B cell (primary cell): ENCODE measurements around the gene ZBTB17. TPM values are rescaled to one million over a fixed set of nuclear protein-coding genes. Genes with fewer than 3 reads are reported as not detected.
A peak's percentile ranks its signal among the peaks of the same experiment; 100 is the strongest.

ENCODE experiments used
- ATAC-seq: fragments of 200-7000 bp; cut with Tn5 transposase; one replicate; pipeline ENCODE4 v1.10.0; 2021; ENCODE audit warnings: low read depth, mild to moderate bottlenecking, moderate number of reproducible peaks, moderate library complexity
- CTCF ChIA-PET: fragments of 350-600 bp; sonication (Branson Sonifier 250); formaldehyde crosslinking; loops from one replicate; lab custom pipeline; 2021; ENCODE audit warnings: antibody characterized with exemption, inconsistent platforms; lab: Charles Lee
- POLR2A ChIA-PET: fragments of 350-600 bp; sonication (Branson Sonifier 250); formaldehyde crosslinking; loops from one replicate; lab custom pipeline; 2021; ENCODE audit warnings: antibody characterized with exemption; lab: Charles Lee
- DNase-seq: peaks from one replicate; pipeline ENCODE4 v3.0.0; 2013
- H2AFZ ChIP-seq: 2 replicates; pipeline ENCODE4 v1.6.1; 2012; ENCODE audit warnings: mild to moderate bottlenecking, low read depth, low read length; ENCODE audit not compliant: insufficient read depth, poor library complexity, severe bottlenecking
- H3K27ac ChIP-seq, 2 donors: 1 replicate in 1 of 2; 2 replicates in 1 of 2; pipeline ENCODE4 v1.5.1; 2012 to 2013; ENCODE audit warnings: low read length in 2 of 2, mild to moderate bottlenecking in 2 of 2, moderate library complexity in 1 of 2
- H3K27me3 ChIP-seq, 4 experiments: fragments of 200-600 bp in 1 of 4; sonication (generic) in 1 of 4; replicated peaks in 1 of 4; 1 replicate in 2 of 4; 2 replicates in 2 of 4; pipeline versions ENCODE4 v1.6.1 to v1.7.0; 2013 to 2016; ENCODE audit warnings: low read length in 3 of 4, mild to moderate bottlenecking in 2 of 4, mixed read lengths in 1 of 4, moderate library complexity in 1 of 4; ENCODE audit not compliant: insufficient read depth in 4 of 4, control insufficient read depth in 3 of 4; ENCODE audit errors: control extremely low read depth in 1 of 4
- H3K36me3 ChIP-seq, 2 experiments: replicated peaks in 1 of 2; 1 replicate in 1 of 2; 2 replicates in 1 of 2; pipeline versions ENCODE4 v1.6.1 to v1.7.1; 2013; ENCODE audit warnings: low read length in 1 of 2; ENCODE audit not compliant: insufficient read depth in 2 of 2, control insufficient read depth in 1 of 2; ENCODE audit errors: control extremely low read depth in 1 of 2, extremely low read depth in 1 of 2
- H3K4me1 ChIP-seq, 2 donors: fragments of 200-600 bp in 1 of 2; sonication (generic) in 1 of 2; 1 replicate in 1 of 2; 2 replicates in 1 of 2; pipeline versions ENCODE4 v1.5.1 to v1.6.1; 2013 to 2017; ENCODE audit warnings: low read length in 2 of 2; ENCODE audit not compliant: control insufficient read depth in 2 of 2, insufficient read depth in 2 of 2
- H3K4me2 ChIP-seq: replicated peaks from 2 replicates; pipeline ENCODE3; 2012; ENCODE audit warnings: mild to moderate bottlenecking, low read depth, low read length; ENCODE audit not compliant: poor library complexity, severe bottlenecking
- H3K4me3 ChIP-seq, 5 experiments: fragments of 200-600 bp in 1 of 5; sonication (generic) in 1 of 5; 1 replicate in 3 of 5; 2 replicates in 2 of 5; pipeline versions ENCODE4 v1.5.1 to v1.7.0; 2011 to 2016; ENCODE audit warnings: low read length in 4 of 5, mild to moderate bottlenecking in 4 of 5, low read depth in 2 of 5, control low read depth in 1 of 5, moderate library complexity in 1 of 5; ENCODE audit not compliant: insufficient read depth in 1 of 5; ENCODE audit errors: control extremely low read depth in 1 of 5, extremely low read depth in 1 of 5
- H3K79me2 ChIP-seq: fragments of 200-600 bp; sonication (generic); one replicate; pipeline ENCODE4 v1.6.0; 2016; ENCODE audit warnings: low read length; ENCODE audit not compliant: control insufficient read depth, insufficient read depth
- H3K9ac ChIP-seq: fragments of 200-600 bp; sonication (generic); 2 replicates; pipeline ENCODE4 v1.6.1; 2017; ENCODE audit warnings: mild to moderate bottlenecking, low read length, moderate library complexity
- H3K9me3 ChIP-seq, 3 donors: one replicate each; pipeline versions ENCODE4 v1.6.1 to v1.7.1; 2013; ENCODE audit warnings: low read length in 2 of 3; ENCODE audit not compliant: control insufficient read depth in 2 of 3, insufficient read depth in 1 of 3; ENCODE audit errors: control extremely low read depth in 1 of 3
- H4K20me1 ChIP-seq: 2 replicates; pipeline ENCODE4 v1.6.0; 2012; ENCODE audit warnings: mild to moderate bottlenecking, low read length; ENCODE audit not compliant: insufficient read depth, control insufficient read depth, poor library complexity, severe bottlenecking
- H3K27ac Mint-ChIP-seq: one replicate; pipeline ENCODE4 v1.8.0; 2021; ENCODE audit warnings: mixed read lengths
- H3K27me3 Mint-ChIP-seq: one replicate; pipeline ENCODE4 v1.8.0; 2021; ENCODE audit warnings: mixed read lengths
- H3K4me1 Mint-ChIP-seq: one replicate; pipeline ENCODE4 v1.8.0; 2021; ENCODE audit warnings: mixed read lengths
- H3K4me3 Mint-ChIP-seq: one replicate; pipeline ENCODE4 v1.8.0; 2021; ENCODE audit warnings: mixed read lengths
- H3K9me3 Mint-ChIP-seq: one replicate; pipeline ENCODE4 v1.8.0; 2022; ENCODE audit warnings: mixed read lengths; ENCODE audit not compliant: insufficient read depth
- EZH2 ChIP-seq: IDR thresholded peaks from 2 replicates; pipeline ENCODE4 v1.6.1; 2012; ENCODE audit warnings: borderline replicate concordance, low read depth, mild to moderate bottlenecking, moderate library complexity, low read length; ENCODE audit not compliant: insufficient read depth, poor library complexity, severe bottlenecking
- WGBS: methylation state at CpG from one replicate; pipeline ENCODE4 v1.1.5; 2013; ENCODE audit warnings: missing lambda C conversion rate; ENCODE audit not compliant: insufficient coverage; 5-methylcytosine and 5-hydroxymethylcytosine counted together
- intact Hi-C: fragments of 100-400 bp; cut with micrococcal nuclease; formaldehyde crosslinking; loops from one replicate; pipeline ENCODE4 v1.10.0; 2022
- polyA plus RNA-seq: library from polyadenylated mRNA; depleted of rRNA; stranded (reverse); fragments of >200 nt; gene quantifications from 2 replicates; pipeline ENCODE4 v1.2.3, GENCODE V29; 2012
- total RNA-seq, 2 donors: library from RNA; stranded (reverse); fragments of 120-200 nt in 1 of 2; gene quantifications; 1 replicate in 1 of 2; 2 replicates in 1 of 2; pipeline versions ENCODE4 v1.2.3 to v1.2.4, GENCODE V29; 2013 to 2022
- TF ChIP-seq, protein P1 (sequence below): fragments of 200-600 bp; IDR thresholded peaks from one replicate; pipeline ENCODE4 v1.8.0; 2022; ENCODE audit warnings: antibody characterized with exemption, mild to moderate bottlenecking

Gene ZBTB17
- total and polyA plus RNA-seq, 2 donors (not counting 1 experiment from before 2014, with no cell fraction given), result 94.1 to 157 TPM

DNA sequence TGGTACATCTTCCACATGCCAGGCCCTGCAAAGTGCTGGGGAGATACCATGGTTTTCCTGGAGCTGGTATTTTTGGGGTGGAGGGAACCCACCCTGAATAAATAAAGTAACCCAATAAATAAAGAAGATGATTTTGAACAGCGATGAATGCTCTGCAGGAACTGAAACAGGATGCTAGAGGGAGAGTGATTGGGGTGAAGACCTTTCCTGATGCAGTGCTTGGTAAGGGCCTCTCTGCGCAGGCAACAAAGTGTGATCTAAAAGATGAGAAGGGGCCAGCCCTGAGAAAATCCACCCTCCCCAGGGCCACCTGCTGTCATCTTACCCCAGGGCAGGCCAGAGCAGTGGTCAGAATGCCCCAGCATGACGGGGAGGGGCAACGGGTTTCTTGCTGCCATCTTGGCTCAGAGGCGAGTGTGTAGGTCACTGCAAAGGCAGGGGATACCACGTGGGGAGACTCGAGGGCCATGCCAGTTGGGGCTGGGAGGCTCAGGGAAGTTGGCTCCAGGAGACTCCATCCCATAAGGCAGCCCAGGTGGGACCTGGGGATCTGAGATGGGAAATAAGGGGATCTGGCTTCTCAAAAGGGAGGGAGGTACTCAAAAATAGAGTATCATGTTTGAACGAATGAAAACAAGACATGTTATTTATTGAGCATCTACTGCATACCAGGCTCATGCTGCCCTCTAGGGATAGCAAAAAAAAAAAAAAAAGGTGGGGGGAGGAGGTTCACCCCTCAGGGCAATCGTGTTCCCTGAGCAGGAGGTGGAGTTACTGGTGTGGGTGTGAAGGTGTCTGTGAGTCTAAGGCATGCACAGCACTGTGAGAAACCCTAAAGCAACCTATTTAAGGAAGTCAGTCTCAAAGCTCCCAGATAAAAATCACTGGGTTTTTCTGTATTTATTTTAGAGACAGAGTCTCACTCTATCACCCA, 30.9 kb upstream of the ZBTB17 start:
- H2AFZ ChIP-seq, result peak overlapping the region; percentile 39
- H3K4me3 ChIP-seq, result no peak overlapping the region
- POLR2A ChIA-PET, result no interaction called here
- H3K4me1 Mint-ChIP-seq, result peaks cover 27% of the 10 kb centered on the region
- no peak overlapping the region for H3K9ac ChIP-seq
- no peak for DNase-seq
- no peak overlapping the region for H3K27ac ChIP-seq
- no peaks in the 10 kb centered on the region for H3K36me3 ChIP-seq
- intact Hi-C loops, result loop anchor here (5.0 kb wide), 1 partner anchor 205 kb away; no protein-coding TSS in a partner anchor
- H3K27me3 ChIP-seq, result no peaks in the 10 kb centered on the region
- peaks cover 23 to 27% of the 10 kb centered on the region in 2 donors for H3K4me1 ChIP-seq
- H3K4me3 Mint-ChIP-seq, result peak overlapping the region; percentile 38
- H3K4me2 ChIP-seq, result peak overlapping the region; percentile 13
- WGBS, result 68% methylated on average over 6 of the region's 9 CpGs
- no peaks in the 10 kb centered on the region for H3K79me2 ChIP-seq
- H3K27ac Mint-ChIP-seq, result peak overlapping the region; percentile 47
- no peaks in the 10 kb centered on the region for H4K20me1 ChIP-seq
- ATAC-seq, result peak; percentile 44
- CTCF ChIA-PET, result interaction anchor here (0.9 to 2.8 kb wide), 16 partner anchors 8 to 203 kb away, joined by 3 to 20 read pairs (median 4); partner anchors contain the start of genes CLCNKA, HSPB7 and UQCRHL
- H3K9me3 Mint-ChIP-seq, result no peaks in the 10 kb centered on the region
- TF ChIP-seq, protein P1, sequence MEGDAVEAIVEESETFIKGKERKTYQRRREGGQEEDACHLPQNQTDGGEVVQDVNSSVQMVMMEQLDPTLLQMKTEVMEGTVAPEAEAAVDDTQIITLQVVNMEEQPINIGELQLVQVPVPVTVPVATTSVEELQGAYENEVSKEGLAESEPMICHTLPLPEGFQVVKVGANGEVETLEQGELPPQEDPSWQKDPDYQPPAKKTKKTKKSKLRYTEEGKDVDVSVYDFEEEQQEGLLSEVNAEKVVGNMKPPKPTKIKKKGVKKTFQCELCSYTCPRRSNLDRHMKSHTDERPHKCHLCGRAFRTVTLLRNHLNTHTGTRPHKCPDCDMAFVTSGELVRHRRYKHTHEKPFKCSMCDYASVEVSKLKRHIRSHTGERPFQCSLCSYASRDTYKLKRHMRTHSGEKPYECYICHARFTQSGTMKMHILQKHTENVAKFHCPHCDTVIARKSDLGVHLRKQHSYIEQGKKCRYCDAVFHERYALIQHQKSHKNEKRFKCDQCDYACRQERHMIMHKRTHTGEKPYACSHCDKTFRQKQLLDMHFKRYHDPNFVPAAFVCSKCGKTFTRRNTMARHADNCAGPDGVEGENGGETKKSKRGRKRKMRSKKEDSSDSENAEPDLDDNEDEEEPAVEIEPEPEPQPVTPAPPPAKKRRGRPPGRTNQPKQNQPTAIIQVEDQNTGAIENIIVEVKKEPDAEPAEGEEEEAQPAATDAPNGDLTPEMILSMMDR, result no peak
- TF ChIP-seq EZH2, result no peak
- H3K27me3 Mint-ChIP-seq, result no peaks in the 10 kb centered on the region
- no peaks in the 10 kb centered on the region for H3K9me3 ChIP-seq

DNA sequence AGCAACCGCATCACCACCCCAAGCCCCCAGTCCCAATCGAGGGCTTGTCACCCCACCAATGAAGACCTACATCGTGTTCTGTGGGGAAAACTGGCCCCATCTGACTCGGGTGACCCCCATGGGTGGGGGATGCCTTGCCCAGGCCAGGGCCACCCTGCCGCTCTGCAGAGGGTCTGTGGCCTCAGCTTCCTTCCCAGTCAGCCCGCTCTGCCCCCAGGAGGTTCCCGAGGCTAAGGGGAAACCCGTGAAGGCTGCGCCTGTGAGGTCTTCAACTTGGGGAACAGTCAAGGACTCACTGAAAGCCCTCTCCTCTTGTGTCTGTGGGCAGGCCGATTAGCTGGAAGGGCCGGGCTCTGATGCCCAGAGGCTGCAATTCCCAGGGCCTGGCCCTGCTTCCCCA, 30.1 kb upstream of the ZBTB17 start:
- Histone ChIP-seq H3K27ac (no peak overlapping the region), H3K27me3 (no peaks in the 10 kb centered on the region), H3K4me2 (peak overlapping the region; percentile 13), H3K36me3 (no peaks in the 10 kb centered on the region), H2AFZ (no peak overlapping the region), H3K79me2 (no peaks in the 10 kb centered on the region), H3K4me1 (peaks cover 23 to 27% of the 10 kb centered on the region in 2 donors), H3K4me3 (no peak overlapping the region), H4K20me1 (no peaks in the 10 kb centered on the region), H3K9me3 (no peaks in the 10 kb centered on the region), H3K9ac (no peak overlapping the region)
- intact Hi-C loops, result loop anchor here (5.0 kb wide), 1 partner anchor 204 kb away; no protein-coding TSS in a partner anchor
- Mint-ChIP-seq H3K4me3 (peak overlapping the region; percentile 37), H3K9me3 (no peaks in the 10 kb centered on the region), H3K27ac (no peak overlapping the region), H3K27me3 (no peaks in the 10 kb centered on the region), H3K4me1 (peaks cover 27% of the 10 kb centered on the region)
- ATAC-seq (no peak), DNase-seq (no peak)
- CTCF ChIA-PET, result interaction anchor here (0.7 to 1.9 kb wide), 3 partner anchors 8 to 185 kb away, joined by 3 to 7 read pairs (median 4); no protein-coding TSS in a partner anchor
- WGBS, result 72% methylated on average over 10 of the region's 11 CpGs
- TF ChIP-seq, protein P1, result no peak
- no peak for TF ChIP-seq EZH2
- POLR2A ChIA-PET, result no interaction called here
